PC-3 (cell line): ENCODE results near the gene TXNDC11. TPM values are rescaled to one million over a fixed set of nuclear protein-coding genes. Genes with fewer than 3 reads are reported as not detected.

Experiments used
- ATAC-seq: fragments of 200-7000 bp; cut with Tn5 transposase; 2 replicates; pipeline ENCODE4 v1.9.1; 2020; ENCODE audit warnings: mild to moderate bottlenecking, moderate library complexity
- BruUV-seq: library from RNA; stranded (reverse); fragments of 400-500 nt; replicated peaks from 2 replicates; lab custom pipeline; 2021; lab: Mats Ljungman, UMichigan
- CTCF ChIA-PET: fragments of 300-600 bp; sonication (Branson Sonifier 250); formaldehyde crosslinking; loops from one replicate; lab custom pipeline; 2022; ENCODE audit warnings: antibody characterized with exemption; lab: Charles Lee
- POLR2A ChIA-PET: fragments of 300-600 bp; sonication (Branson Sonifier 250); formaldehyde crosslinking; loops from one replicate; lab custom pipeline; 2022; ENCODE audit warnings: antibody characterized with exemption; ENCODE audit not compliant: unreplicated experiment; lab: Charles Lee
- DNase-seq: peaks from one replicate; pipeline ENCODE4 v3.0.0-alpha.2; 2015
- H2AFZ ChIP-seq: fragments of 300-600 bp; sonication (generic); 2 replicates; pipeline ENCODE4 v1.6.0; 2016; ENCODE audit warnings: antibody characterized with exemption, low read length
- H3F3A ChIP-seq: fragments of 300-600 bp; sonication (generic); one replicate; pipeline ENCODE4 v1.6.0; 2017; ENCODE audit warnings: antibody characterized with exemption, low read length, control low read depth, mild to moderate bottlenecking; ENCODE audit not compliant: unreplicated experiment
- H3K27ac ChIP-seq: fragments of 300-600 bp; sonication (generic); 2 replicates; pipeline ENCODE4 v1.5.1; 2016; ENCODE audit warnings: mild to moderate bottlenecking, low read length
- H3K27me3 ChIP-seq: fragments of 300-600 bp; sonication (generic); 2 replicates; pipeline ENCODE4 v1.6.1; 2016; ENCODE audit warnings: low read length, mixed read lengths
- H3K36me3 ChIP-seq: fragments of 300-600 bp; sonication (generic); 2 replicates; pipeline ENCODE4 v1.6.1; 2016; ENCODE audit warnings: low read depth, mixed run types, low read length, mixed read lengths
- H3K4me1 ChIP-seq: fragments of 300-600 bp; sonication (generic); 2 replicates; pipeline ENCODE4 v1.5.1; 2016; ENCODE audit warnings: low read length; ENCODE audit not compliant: insufficient read depth
- H3K4me2 ChIP-seq: fragments of 300-600 bp; sonication (generic); 2 replicates; pipeline ENCODE4 v1.6.0; 2016; ENCODE audit warnings: low read length
- H3K4me3 ChIP-seq: fragments of 300-600 bp; sonication (generic); 2 replicates; pipeline ENCODE4 v1.5.1; 2016; ENCODE audit warnings: mild to moderate bottlenecking, low read length, mixed read lengths
- H3K79me2 ChIP-seq: fragments of 300-600 bp; sonication (generic); 2 replicates; pipeline ENCODE4 v1.6.1; 2017; ENCODE audit warnings: low read length, mixed read lengths
- H3K9ac ChIP-seq: fragments of 300-600 bp; sonication (generic); 2 replicates; pipeline ENCODE4 v1.6.0; 2016; ENCODE audit warnings: mild to moderate bottlenecking, low read length
- H3K9me2 ChIP-seq: fragments of 300-600 bp; sonication (generic); replicated peaks from 2 replicates; pipeline ENCODE4 v1.6.1; 2016; ENCODE audit warnings: mixed run types, low read length, mixed read lengths
- H3K9me3 ChIP-seq: fragments of 300-600 bp; sonication (generic); 2 replicates; pipeline ENCODE4 v1.6.1; 2016; ENCODE audit warnings: low read length, mixed read lengths
- H4K20me1 ChIP-seq: fragments of 300-600 bp; sonication (generic); 2 replicates; pipeline ENCODE4 v1.6.1; 2016; ENCODE audit warnings: low read length, mixed read lengths
- CTCF ChIP-seq: fragments of 300-600 bp; sonication (generic); conservative IDR thresholded peaks from 2 replicates; pipeline ENCODE4 v1.5.1; 2017; ENCODE audit warnings: antibody characterized with exemption, low read depth, mild to moderate bottlenecking, low read length
- EZH2 ChIP-seq: fragments of 300-600 bp; sonication (generic); IDR thresholded peaks from one replicate; pipeline ENCODE4 v1.6.1; 2017; ENCODE audit warnings: antibody characterized with exemption, mild to moderate bottlenecking, low read length; ENCODE audit not compliant: unreplicated experiment
- EZH2phosphoT487 ChIP-seq: fragments of 300-600 bp; sonication (generic); IDR thresholded peaks from 2 replicates; pipeline ENCODE4 v1.6.1; 2018; ENCODE audit warnings: mild to moderate bottlenecking, antibody characterized with exemption, low read length, borderline replicate concordance
- intact Hi-C: fragments of 100-400 bp; cut with micrococcal nuclease; formaldehyde crosslinking; loops from 2 replicates; pipeline ENCODE4 v1.9.0; 2023
- total RNA-seq: library from RNA; depleted of rRNA; stranded (reverse); fragments of >200 nt; gene quantifications from 2 replicates; pipeline ENCODE4 v1.2.3, GENCODE V29; 2014

Gene TXNDC11
- total RNA-seq, 1 experiment from 2014 or later = 20.2 TPM

GRCh38 chr16:11707679-11708197, 34.9 kb downstream of the TXNDC11 start:
- Histone ChIP-seq H3K79me2 (no peaks in the 10 kb centered on the region), H3K4me2 (no peak overlapping the region)
- POLR2A ChIA-PET = interaction anchor here (0.6 kb wide), 1 partner anchor 35 kb away, joined by 3 read pairs; the partner anchor contains the start of gene TXNDC11

GRCh38 chr16:11706180-11706742, 36.4 kb downstream of the TXNDC11 start:
- no peaks in the 10 kb centered on the region for H3K9me2 ChIP-seq
- no peak overlapping the region for H3K9ac ChIP-seq
- no peak overlapping the region for H2AFZ ChIP-seq
- CTCF ChIA-PET = interaction anchor here (0.5 kb wide), 1 partner anchor 299 kb away, joined by 3 read pairs; no protein-coding TSS in a partner anchor
- no peak for ATAC-seq
- H3K4me1 ChIP-seq = peaks cover 9% of the 10 kb centered on the region; the same call in 1 of the 2 replicates
- DNase-seq = no peak
- H3K36me3 ChIP-seq = no peaks in the 10 kb centered on the region; the same call in 1 of the 2 replicates
- H3K4me2 ChIP-seq = no peak overlapping the region
- no peak overlapping the region for H3K4me3 ChIP-seq
- no peak overlapping the region for H3K27ac ChIP-seq
- no peaks in the 10 kb centered on the region for H3F3A ChIP-seq
- intact Hi-C loops = no loop called here
- no peaks in the 10 kb centered on the region for H3K79me2 ChIP-seq
- no TSS peak for BruUV-seq
- H3K27me3 ChIP-seq = no peaks in the 10 kb centered on the region
- H3K9me3 ChIP-seq = no peaks in the 10 kb centered on the region
- TF ChIP-seq CTCF (no peak), EZH2 (no peak), EZH2phosphoT487 (no peak)
- no peaks in the 10 kb centered on the region for H4K20me1 ChIP-seq
- POLR2A ChIA-PET = no interaction called here

More at GRCh38 chr16:11707679-11708197, 34.9 kb downstream of the TXNDC11 start:
- Histone ChIP-seq H3K27ac (no peak overlapping the region), H3K4me3 (no peak overlapping the region), H3K9me3 (no peaks in the 10 kb centered on the region), H4K20me1 (no peaks in the 10 kb centered on the region), H3K4me1 (peaks cover 9% of the 10 kb centered on the region; the same call in 1 of the 2 replicates), H3K36me3 (no peaks in the 10 kb centered on the region; the same call in 1 of the 2 replicates), H3F3A (no peaks in the 10 kb centered on the region), H3K9ac (no peak overlapping the region), H3K9me2 (no peaks in the 10 kb centered on the region), H3K27me3 (no peaks in the 10 kb centered on the region), H2AFZ (no peak overlapping the region)
- no TSS peak for BruUV-seq
- DNase-seq = no peak
- intact Hi-C loops = no loop called here
- TF ChIP-seq EZH2 (no peak), CTCF (no peak)
- no peak for ATAC-seq
- CTCF ChIA-PET = interaction anchor here (0.6 kb wide), 1 partner anchor 176 kb away, joined by 3 read pairs; no protein-coding TSS in a partner anchor
